Ovary (tissue), 9 donors: ENCODE measurements around the gene ADPGK. TPM values are rescaled to one million over a fixed set of nuclear protein-coding genes. Genes with fewer than 3 reads are reported as not detected.

ENCODE experiments used
- DNase-seq, 5 donors: peaks; one replicate each; pipeline ENCODE4 v3.0.0-alpha.2; 2019 to 2020
- H3K27ac ChIP-seq, 2 donors: fragments of 200-600 bp; one replicate each; pipeline versions ENCODE4 v1.5.1 to v1.8.0; 2019 to 2022
- H3K27me3 ChIP-seq: fragments of 200-600 bp; one replicate; pipeline ENCODE4 v1.8.0; 2022
- H3K36me3 ChIP-seq: fragments of 200-600 bp; sonication (generic); one replicate; pipeline ENCODE4 v1.5.1; 2019
- H3K4me1 ChIP-seq: one replicate; pipeline ENCODE4 v1.8.1; 2013; ENCODE audit warnings: mild to moderate bottlenecking, moderate library complexity; ENCODE audit not compliant: insufficient read depth
- H3K4me3 ChIP-seq: fragments of 200-600 bp; sonication (generic); one replicate; pipeline ENCODE4 v1.5.1; 2017
- H3K9me3 ChIP-seq, 2 donors: fragments of 200-600 bp in 1 of 2; sonication (generic) in 1 of 2; one replicate each; pipeline versions ENCODE4 v1.5.1 to v1.8.1; 2013 to 2019; ENCODE audit warnings: mild to moderate bottlenecking in 1 of 2, moderate library complexity in 1 of 2
- EP300 ChIP-seq: sonication (generic); formaldehyde crosslinking; IDR thresholded peaks from one replicate; pipeline ENCODE4 v1.6.1; 2017; ENCODE audit warnings: antibody characterized with exemption
- POLR2A ChIP-seq: fragments of 450-650 bp; IDR thresholded peaks from one replicate; pipeline ENCODE4 v1.6.1; 2017; ENCODE audit warnings: antibody characterized with exemption, mild to moderate bottlenecking, moderate library complexity
- WGBS, 3 donors: extraction: QIAGEN DNeasy Blood & Tissue Kit in 1 of 3; methylation state at CpG; one replicate each; pipeline versions ENCODE4 v1.1.5 to v1.1.7; 2013 to 2017; 5-methylcytosine and 5-hydroxymethylcytosine counted together
- intact Hi-C, 4 donors: fragments of 100-400 bp; cut with DNase I; formaldehyde crosslinking; loops; one replicate each; pipeline versions ENCODE4 v1.11.0 to v1.15.1; 2022 to 2023
- polyA plus RNA-seq, 2 donors: library from polyadenylated mRNA; stranded (reverse); fragments of 200-250 nt in 1 of 2; fragments of 350-450 nt in 1 of 2; fragmentation: Illumina TruSeq in 1 of 2; extraction: RNeasy Lipid Tissue Mini Kit (QIAGEN cat#74804) in 1 of 2; gene quantifications; one replicate each; pipeline ENCODE4 v1.2.3, GENCODE V29; 2013 to 2014
- total RNA-seq, 7 donors: library from RNA; depleted of rRNA in 2 of 7; stranded (reverse); fragments of >200 nt in 2 of 7; fragmentation: NEBNext Ultra II Directional in 3 of 7; extraction: Animal tissue kit (Norgen Biotek cat#: 25700) in 3 of 7; gene quantifications; one replicate each; pipeline versions ENCODE4 v1.1.0 to v1.2.4, GENCODE V29; 2016 to 2023
- TF ChIP-seq, protein P1 (sequence below), 3 donors: fragments of 450-650 bp in 2 of 3; fragments of 200-600 bp in 1 of 3; IDR thresholded peaks; one replicate each; pipeline versions ENCODE4 v1.5.1 to v1.8.0; 2016 to 2022; ENCODE audit warnings: antibody characterized with exemption in 3 of 3, mild to moderate bottlenecking in 1 of 3
- donor health status: DM: no; HTN: no; CAD: no; lungs with moderate emphysema.
- donor health status: DM: no; HTN: no; CAD: no.
- donor health status: Bipolar disorder and iron deficiency.
- donor health status: DM: yes; HTN: yes; CAD: no.
- donor health status: DM: no; HTN: no; CAD: no.
- donor health status: DM: yes; HTN: yes; CAD: no.

The ADPGK gene
- total and polyA plus RNA-seq, 9 donors, result 20.3 to 46.1 (median 28.1) TPM

DNA sequence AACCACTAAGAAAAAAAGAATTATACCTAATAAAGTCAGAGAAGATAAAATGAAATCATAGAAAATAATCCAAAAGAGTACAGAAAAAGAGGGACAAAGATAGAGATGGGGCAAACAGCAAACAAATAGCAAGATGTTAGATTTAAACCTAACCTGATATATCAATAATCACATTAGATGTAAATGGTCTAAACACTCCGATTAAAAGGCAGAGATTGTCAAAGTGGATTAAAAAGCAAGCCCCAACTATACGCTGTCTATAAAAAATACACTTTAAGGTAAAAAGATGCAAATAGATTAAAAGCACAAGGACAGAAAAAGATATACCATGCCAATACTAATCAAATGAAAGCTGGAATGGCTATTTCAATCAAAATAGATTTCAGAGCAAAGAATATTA, 16.8 kb downstream of the ADPGK start:
- Histone ChIP-seq H3K36me3 (no peaks in the 10 kb centered on the region), H3K9me3 (no peaks in the 10 kb centered on the region), H3K4me3 (no peak overlapping the region), H3K27me3 (no peaks in the 10 kb centered on the region), H3K27ac (no peak overlapping the region), H3K4me1 (no peaks in the 10 kb centered on the region)
- TF ChIP-seq EP300, result no peak
- TF ChIP-seq POLR2A, result no peak
- TF ChIP-seq, protein P1, sequence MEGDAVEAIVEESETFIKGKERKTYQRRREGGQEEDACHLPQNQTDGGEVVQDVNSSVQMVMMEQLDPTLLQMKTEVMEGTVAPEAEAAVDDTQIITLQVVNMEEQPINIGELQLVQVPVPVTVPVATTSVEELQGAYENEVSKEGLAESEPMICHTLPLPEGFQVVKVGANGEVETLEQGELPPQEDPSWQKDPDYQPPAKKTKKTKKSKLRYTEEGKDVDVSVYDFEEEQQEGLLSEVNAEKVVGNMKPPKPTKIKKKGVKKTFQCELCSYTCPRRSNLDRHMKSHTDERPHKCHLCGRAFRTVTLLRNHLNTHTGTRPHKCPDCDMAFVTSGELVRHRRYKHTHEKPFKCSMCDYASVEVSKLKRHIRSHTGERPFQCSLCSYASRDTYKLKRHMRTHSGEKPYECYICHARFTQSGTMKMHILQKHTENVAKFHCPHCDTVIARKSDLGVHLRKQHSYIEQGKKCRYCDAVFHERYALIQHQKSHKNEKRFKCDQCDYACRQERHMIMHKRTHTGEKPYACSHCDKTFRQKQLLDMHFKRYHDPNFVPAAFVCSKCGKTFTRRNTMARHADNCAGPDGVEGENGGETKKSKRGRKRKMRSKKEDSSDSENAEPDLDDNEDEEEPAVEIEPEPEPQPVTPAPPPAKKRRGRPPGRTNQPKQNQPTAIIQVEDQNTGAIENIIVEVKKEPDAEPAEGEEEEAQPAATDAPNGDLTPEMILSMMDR (IDR thresholded peaks at IDR 0.05), result no peak
- intact Hi-C loops, result no loop called here
- WGBS, 3 donors, result 96 to 99% (median 98%) methylated on average over 2 of the region's 2 CpGs
- DNase-seq, result no peak

DNA sequence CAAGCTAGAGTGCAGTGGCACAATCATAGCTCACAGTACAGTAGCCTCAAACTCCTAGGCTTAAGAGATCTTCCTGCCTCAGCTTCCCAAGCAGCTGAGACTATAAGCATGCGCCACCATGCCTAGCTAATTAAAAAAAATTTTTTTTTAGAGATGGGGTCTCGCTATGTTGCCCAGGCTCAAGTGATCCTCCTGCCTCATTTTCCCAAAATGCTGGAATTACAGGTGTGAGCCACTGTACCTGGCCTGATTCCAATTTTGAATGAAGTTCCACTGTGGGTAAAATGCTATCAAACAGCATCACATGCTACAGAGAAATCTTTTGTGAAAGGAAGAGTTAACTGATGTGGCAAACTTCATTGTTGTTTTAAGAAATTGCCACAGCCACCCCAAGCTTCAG, 17.5 kb downstream of the ADPGK start:
- Histone ChIP-seq H3K27me3 (no peaks in the 10 kb centered on the region), H3K27ac (no peak overlapping the region), H3K4me1 (no peaks in the 10 kb centered on the region), H3K9me3 (no peaks in the 10 kb centered on the region), H3K4me3 (no peak overlapping the region), H3K36me3 (no peaks in the 10 kb centered on the region)
- TF ChIP-seq, protein P1 (IDR thresholded peaks at IDR 0.05), result no peak
- intact Hi-C loops, result no loop called here
- no peak for DNase-seq
- 97 to 98% (median 98%) methylated on average over 2 of the region's 2 CpGs for WGBS, 3 donors

DNA sequence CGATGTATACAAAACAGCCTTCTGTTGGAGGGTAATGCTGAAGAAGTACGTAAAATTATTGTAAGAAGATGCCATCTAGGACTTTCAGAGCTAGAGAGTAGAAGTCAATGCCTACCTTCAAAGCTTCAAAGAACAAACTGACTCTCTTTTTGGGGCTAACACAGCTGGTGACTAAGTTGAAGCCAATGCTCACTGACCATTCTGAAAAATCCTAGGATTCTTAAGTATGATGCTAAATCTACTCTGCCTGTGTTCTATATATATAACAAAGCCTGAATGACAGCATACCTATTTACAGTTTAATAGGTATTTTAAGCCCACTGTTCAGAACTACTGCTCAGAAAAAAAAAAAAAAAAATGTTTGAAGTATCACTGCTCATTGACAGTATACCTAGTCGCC, 18.9 kb downstream of the ADPGK start:
- intact Hi-C loops, result no loop called here
- Histone ChIP-seq H3K4me3 (no peak overlapping the region), H3K36me3 (no peaks in the 10 kb centered on the region), H3K27me3 (no peaks in the 10 kb centered on the region), H3K9me3 (no peaks in the 10 kb centered on the region), H3K4me1 (no peaks in the 10 kb centered on the region), H3K27ac (no peak overlapping the region)
- TF ChIP-seq, protein P1 (IDR thresholded peaks at IDR 0.05), result no peak
- TF ChIP-seq POLR2A, result no peak
- no peak for TF ChIP-seq EP300
- 94 to 99% (median 98%) methylated on average over 3 of the region's 3 CpGs for WGBS, 3 donors
- DNase-seq, result no peak

DNA sequence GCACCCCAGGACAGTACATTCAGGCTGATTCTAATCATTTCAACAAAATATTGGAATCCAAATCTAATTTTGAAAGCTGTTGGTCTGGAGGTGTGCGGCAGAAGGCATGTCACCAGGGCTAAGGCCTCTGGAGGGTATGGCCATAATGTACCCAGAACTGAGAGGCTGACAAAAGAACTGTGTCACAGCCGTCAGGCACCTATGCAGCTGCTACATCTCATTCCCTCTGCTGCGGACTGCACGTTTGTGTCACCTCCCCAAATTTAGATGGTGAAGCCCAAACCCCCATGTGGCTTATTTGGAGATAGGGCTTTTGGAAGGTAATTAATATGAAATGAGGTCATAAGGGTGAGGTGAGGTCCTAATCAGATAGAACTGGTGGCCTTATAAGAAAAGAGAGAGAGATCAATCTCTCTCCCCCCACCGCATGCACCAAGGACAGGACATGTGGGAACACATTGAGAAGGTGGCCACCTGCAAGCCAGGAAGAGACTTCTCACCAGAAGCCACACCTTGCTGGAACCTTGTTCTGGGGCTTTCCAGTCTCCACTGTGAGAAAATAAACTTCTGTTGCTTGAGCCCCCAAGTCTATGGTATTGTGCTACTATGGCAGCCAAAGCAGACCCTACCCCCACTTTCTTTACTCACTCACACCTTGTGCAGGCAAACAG, 22.8 kb downstream of the ADPGK start:
- 89 to 97% (median 94%) methylated on average over 5 of the region's 5 CpGs for WGBS, 3 donors

More for the DNA sequence above, 22.8 kb downstream of the ADPGK start:
- TF ChIP-seq, protein P1 (IDR thresholded peaks at IDR 0.05), result no peak
- TF ChIP-seq POLR2A (no peak), EP300 (no peak)
- DNase-seq, result no peak
- no peaks in the 10 kb centered on the region for H3K4me1 ChIP-seq
- no peak overlapping the region for H3K4me3 ChIP-seq
- H3K36me3 ChIP-seq, result no peaks in the 10 kb centered on the region
- H3K9me3 ChIP-seq, result no peaks in the 10 kb centered on the region
- H3K27ac ChIP-seq, result no peak overlapping the region
- intact Hi-C loops, result no loop called here
- no peaks in the 10 kb centered on the region for H3K27me3 ChIP-seq
